ENCODE data around the gene ADAMTS15.

The ADAMTS15 gene

GRCh38 chr11:130418210-130418609 lies 30.2 kb upstream of the ADAMTS15 start:
- DNase-seq (ENCODE audit: extremely low read depth in 1 of 2, low read depth in 1 of 2): no peak

GRCh38 chr11:130418756-130419155 lies 29.7 kb upstream of the ADAMTS15 start:
- DNase-seq (ENCODE audit: extremely low read depth in 1 of 2, low read depth in 1 of 2): no peak

GRCh38 chr11:130420478-130421198 lies 27.8 kb upstream of the ADAMTS15 start:
- DNase-seq (ENCODE audit: extremely low read depth in 1 of 2, low read depth in 1 of 2): no peak

GRCh38 chr11:130421199-130421585 lies 27.3 kb upstream of the ADAMTS15 start:
- no peak for DNase-seq (ENCODE audit: extremely low read depth in 1 of 2, low read depth in 1 of 2)

GRCh38 chr11:130421697-130422096 lies 26.7 kb upstream of the ADAMTS15 start:
- DNase-seq (ENCODE audit: extremely low read depth in 1 of 2, low read depth in 1 of 2): no peak

- no peak for DNase-seq (ENCODE audit: extremely low read depth in 1 of 2, low read depth in 1 of 2)
These were observed 26.0 kb upstream of the ADAMTS15 start for GRCh38 chr11:130422251-130422995.

GRCh38 chr11:130423541-130424142 lies 24.8 kb upstream of the ADAMTS15 start:
- no peak for DNase-seq (ENCODE audit: extremely low read depth in 1 of 2, low read depth in 1 of 2)

- DNase-seq (ENCODE audit: extremely low read depth in 1 of 2, low read depth in 1 of 2): no peak
These were observed 23.8 kb upstream of the ADAMTS15 start for GRCh38 chr11:130424613-130425140.

- no peak for DNase-seq (ENCODE audit: extremely low read depth in 1 of 2, low read depth in 1 of 2)
These were observed 23.3 kb upstream of the ADAMTS15 start for GRCh38 chr11:130425156-130425555.

GRCh38 chr11:130426223-130426836 lies 22.1 kb upstream of the ADAMTS15 start:
- DNase-seq (ENCODE audit: extremely low read depth in 1 of 2, low read depth in 1 of 2): no peak

GRCh38 chr11:130426837-130427341 lies 21.6 kb upstream of the ADAMTS15 start:
- DNase-seq (ENCODE audit: extremely low read depth in 1 of 2, low read depth in 1 of 2): no peak

GRCh38 chr11:130427581-130428315 lies 20.7 kb upstream of the ADAMTS15 start:
- DNase-seq (ENCODE audit: extremely low read depth in 1 of 2, low read depth in 1 of 2): no peak

GRCh38 chr11:130428316-130429119 lies 19.9 kb upstream of the ADAMTS15 start, which contains the start of gene ADAMTS8:
ADAMTS8 (minus strand) TSS chr11:130428609; CDS start chr11:130428286, 323 bp downstream.
- no peak for DNase-seq (ENCODE audit: extremely low read depth in 1 of 2, low read depth in 1 of 2)

GRCh38 chr11:130429120-130429681 lies 19.2 kb upstream of the ADAMTS15 start:
- DNase-seq (ENCODE audit: extremely low read depth in 1 of 2, low read depth in 1 of 2): no peak

GRCh38 chr11:130429983-130430382 lies 18.5 kb upstream of the ADAMTS15 start:
- DNase-seq (ENCODE audit: extremely low read depth in 1 of 2, low read depth in 1 of 2): no peak

- peak in 1 of 2 donors; percentile 39 for DNase-seq (ENCODE audit: extremely low read depth in 1 of 2, low read depth in 1 of 2)
These were observed 17.1 kb upstream of the ADAMTS15 start for GRCh38 chr11:130431331-130431773.

GRCh38 chr11:130431801-130432200 lies 16.6 kb upstream of the ADAMTS15 start:
- no peak for DNase-seq (ENCODE audit: extremely low read depth in 1 of 2, low read depth in 1 of 2)

- no peak for DNase-seq (ENCODE audit: extremely low read depth in 1 of 2, low read depth in 1 of 2)
These were observed 15.1 kb upstream of the ADAMTS15 start for GRCh38 chr11:130433357-130433756.

Data from activated CD8-positive, alpha-beta memory T cell treated with anti-CD3 and anti-CD28 coated beads for 1 hour (primary cell).